Heart right ventricle (tissue), 16 donors: Measurements from ENCODE around the gene PHEX. TPM values are rescaled to one million over a fixed set of nuclear protein-coding genes. Genes with fewer than 3 reads are reported as not detected.

Experiments
- ATAC-seq, 8 donors: fragments of 200-7000 bp; cut with Tn5 transposase; one replicate each; pipeline ENCODE4 v1.9.1; 2020; ENCODE audit warnings: mild to moderate bottlenecking in 8 of 8, moderate library complexity in 8 of 8, moderate number of reproducible peaks in 1 of 8
- DNase-seq, 2 donors: peaks; one replicate each; pipeline ENCODE4 v3.0.0-alpha.2; 2020
- H3K27ac ChIP-seq, 10 donors: fragments of 200-600 bp; sonication (generic) in 2 of 10; one replicate each; pipeline versions ENCODE4 v1.5.0 to v1.8.0; 2020 to 2022; ENCODE audit warnings: mild to moderate bottlenecking in 3 of 10
- H3K27me3 ChIP-seq, 7 donors: fragments of 200-600 bp; one replicate each; pipeline ENCODE4 v1.8.0; 2021 to 2022; ENCODE audit warnings: mild to moderate bottlenecking in 2 of 7
- H3K36me3 ChIP-seq, 9 donors: fragments of 200-600 bp; sonication (generic) in 1 of 9; one replicate each; pipeline versions ENCODE4 v1.5.0 to v1.8.0; 2020 to 2022; ENCODE audit warnings: mild to moderate bottlenecking in 2 of 9
- H3K4me1 ChIP-seq, 9 donors: fragments of 200-600 bp; sonication (generic) in 1 of 9; one replicate each; pipeline versions ENCODE4 v1.5.0 to v1.8.0; 2020 to 2022; ENCODE audit warnings: mild to moderate bottlenecking in 4 of 9
- H3K4me3 ChIP-seq, 10 donors: fragments of 200-600 bp; sonication (generic) in 2 of 10; one replicate each; pipeline versions ENCODE4 v1.5.0 to v1.8.0; 2020 to 2022; ENCODE audit warnings: mild to moderate bottlenecking in 7 of 10, moderate library complexity in 2 of 10
- H3K9me3 ChIP-seq, 11 donors: fragments of 200-600 bp in 10 of 11; sonication (generic) in 2 of 11; one replicate each; pipeline versions ENCODE4 v1.5.0 to v1.8.0; 2013 to 2022; ENCODE audit warnings: mild to moderate bottlenecking in 2 of 11, control low read depth in 1 of 11, moderate library complexity in 1 of 11
- CTCF ChIP-seq, 9 donors: fragments of 200-600 bp; sonication (generic) in 2 of 9; IDR thresholded peaks; one replicate each; pipeline versions ENCODE4 v1.5.0 to v1.8.0; 2021 to 2022; ENCODE audit warnings: antibody characterized with exemption in 9 of 9, mild to moderate bottlenecking in 5 of 9, moderate library complexity in 1 of 9
- WGBS, 2 donors: extraction: QIAGEN DNeasy Blood & Tissue Kit; methylation state at CpG; one replicate each; pipeline ENCODE4 v1.1.7; 2013; ENCODE audit warnings: inconsistent platforms in 1 of 2; 5-methylcytosine and 5-hydroxymethylcytosine counted together
- intact Hi-C, 10 donors: fragments of 100-400 bp; cut with DNase I; formaldehyde crosslinking; loops; one replicate each; pipeline versions ENCODE4 v1.11.1 to v1.14.2; 2022
- polyA plus RNA-seq, 2 donors: library from polyadenylated mRNA; stranded (reverse); fragments of 200-250 nt; gene quantifications; one replicate each; pipeline ENCODE4 v1.2.3, GENCODE V29; 2013
- total RNA-seq, 10 donors: library from RNA; stranded (reverse); fragmentation: NEBNext Ultra II Directional in 3 of 10; extraction: Animal tissue kit (Norgen Biotek cat#: 25700) in 3 of 10; gene quantifications; one replicate each; pipeline versions ENCODE4 v1.2.1 to v1.2.4, GENCODE V29; 2021 to 2023
- donor health status: Arrhythmogenic right ventricular cardiomyopathy.
- donor health status: ischemic (EF 13 %, LVEDD 7.1; RV severe dilation, severe dysfunction).
- donor health status: healthy with polysubstance abuse.
- donor health status: DM: no; HTN: yes; CAD: no.
- donor health status: DM: no; HTN: no; CAD: no.
- donor health status: ischemic (EF 25% LVEDD 6.9; RV normal size, moderate dysfunction).
- donor health status: ischemic (EF 25% LVEDD 5.7; RV mildly dilated, moderate dysfunction).
- donor health status: healthy.
- donor health status: DM: yes; HTN: yes; CAD: no.
- donor health status: Ischemic cardiomyopathy.
- donor health status: ischemic (EF 35%, LVEDD 5.7; RV mildly dilated, moderate dysfunction).
- donor health status: nonischemic (EF 11% LVEDD 7.7; RV severe dilation, severe dysfunction).
- donor health status: DM: yes; HTN: yes; CAD: no.
- donor health status: PGD.
- donor health status: ischemic (EF 29% LVEDD 5.4; RV normal size, mild dysfunction).
- donor health status: nonischemic (EF 23%, LVEDD 6.1; RV moderate dilation, normal function).

The PHEX gene
- total and polyA plus RNA-seq, 12 donors = 0.01 to 0.36 (median 0.18) TPM; not detected in 3

GRCh38 chrX:22268706-22269105 lies 236.6 kb downstream of the PHEX start:
- WGBS, 2 donors = 74 to 79% methylated on average over 6 of the region's 6 CpGs
- no peak for TF ChIP-seq CTCF (IDR thresholded peaks at IDR 0.05)
- Histone ChIP-seq H3K27ac (no peak overlapping the region), H3K4me3 (no peak overlapping the region), H3K4me1 (no peaks in the 10 kb centered on the region), H3K27me3 (no peaks in the 10 kb centered on the region), H3K36me3 (no peaks in the 10 kb centered on the region), H3K9me3 (no peaks in the 10 kb centered on the region)
- no peak for ATAC-seq
- intact Hi-C loops = no loop called here
- DNase-seq = no peak

- DNase-seq (no peak), ATAC-seq (no peak)
- Histone ChIP-seq H3K4me3 (no peak within 1 kb of the TSS), H3K9me3 (no peaks in the 10 kb centered on the region), H3K4me1 (no peaks in the 10 kb centered on the region), H3K27me3 (no peaks in the 10 kb centered on the region), H3K36me3 (no peaks in the 10 kb centered on the region), H3K27ac (no peak within 1 kb of the TSS)
- TF ChIP-seq CTCF (IDR thresholded peaks at IDR 0.05) = no peak
- intact Hi-C loops = no loop called here
- WGBS, 2 donors = 89 to 90% methylated on average over 13 of the region's 13 CpGs
Observed at GRCh38 chrX:22272613-22273012, 240.5 kb downstream of the PHEX start, which contains the start of gene CBLL2. TSS of gene CBLL2 (plus strand) at chrX:22272913. CDS start at chrX:22272992, 79 bp downstream.

GRCh38 chrX:22273714-22274317 lies 241.7 kb downstream of the PHEX start:
- H3K27me3 ChIP-seq = no peaks in the 10 kb centered on the region
- no peak overlapping the region for H3K27ac ChIP-seq
- H3K4me3 ChIP-seq = no peak overlapping the region
- H3K9me3 ChIP-seq = no peaks in the 10 kb centered on the region
- no peak for ATAC-seq
- WGBS, 2 donors = 94 to 96% methylated on average over 15 of the region's 15 CpGs
- H3K4me1 ChIP-seq = no peaks in the 10 kb centered on the region
- H3K36me3 ChIP-seq = no peaks in the 10 kb centered on the region
- DNase-seq = no peak
- intact Hi-C loops = no loop called here
- TF ChIP-seq CTCF (IDR thresholded peaks at IDR 0.05) = no peak

GRCh38 chrX:22276781-22277180 lies 244.7 kb downstream of the PHEX start:
- no peak overlapping the region for H3K27ac ChIP-seq
- ATAC-seq = no peak
- no peak for TF ChIP-seq CTCF (IDR thresholded peaks at IDR 0.05)
- intact Hi-C loops = no loop called here
- DNase-seq = no peak
- H3K36me3 ChIP-seq = no peaks in the 10 kb centered on the region
- no peak overlapping the region for H3K4me3 ChIP-seq
- 87 to 88% methylated on average over 6 of the region's 6 CpGs for WGBS, 2 donors
- no peaks in the 10 kb centered on the region for H3K4me1 ChIP-seq
- H3K27me3 ChIP-seq = no peaks in the 10 kb centered on the region
- no peaks in the 10 kb centered on the region for H3K9me3 ChIP-seq
